ENCODE data around the gene SGPP1.
"Not testable (repeated sequence)": the region's sequence is repeated elsewhere in the genome, so short reads cannot be mapped to it uniquely, and the experiment has no call there.

- TF ChIP-seq POLR2A, EP300, POLR2AphosphoS5 (IDR thresholded peaks at IDR 0.05): not testable (repeated sequence)
- TF ChIP-seq, protein P1, sequence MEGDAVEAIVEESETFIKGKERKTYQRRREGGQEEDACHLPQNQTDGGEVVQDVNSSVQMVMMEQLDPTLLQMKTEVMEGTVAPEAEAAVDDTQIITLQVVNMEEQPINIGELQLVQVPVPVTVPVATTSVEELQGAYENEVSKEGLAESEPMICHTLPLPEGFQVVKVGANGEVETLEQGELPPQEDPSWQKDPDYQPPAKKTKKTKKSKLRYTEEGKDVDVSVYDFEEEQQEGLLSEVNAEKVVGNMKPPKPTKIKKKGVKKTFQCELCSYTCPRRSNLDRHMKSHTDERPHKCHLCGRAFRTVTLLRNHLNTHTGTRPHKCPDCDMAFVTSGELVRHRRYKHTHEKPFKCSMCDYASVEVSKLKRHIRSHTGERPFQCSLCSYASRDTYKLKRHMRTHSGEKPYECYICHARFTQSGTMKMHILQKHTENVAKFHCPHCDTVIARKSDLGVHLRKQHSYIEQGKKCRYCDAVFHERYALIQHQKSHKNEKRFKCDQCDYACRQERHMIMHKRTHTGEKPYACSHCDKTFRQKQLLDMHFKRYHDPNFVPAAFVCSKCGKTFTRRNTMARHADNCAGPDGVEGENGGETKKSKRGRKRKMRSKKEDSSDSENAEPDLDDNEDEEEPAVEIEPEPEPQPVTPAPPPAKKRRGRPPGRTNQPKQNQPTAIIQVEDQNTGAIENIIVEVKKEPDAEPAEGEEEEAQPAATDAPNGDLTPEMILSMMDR (IDR thresholded peaks at IDR 0.05) = not testable (repeated sequence)
Measured at GRCh38 chr14:63661881-63662280, 66.0 kb downstream of the SGPP1 start.

Measured in upper lobe of left lung (tissue), 4 donors.